GM13977 (cell line): ENCODE data around the gene RIMBP2.

Experiments used
- DNase-seq: peaks from one replicate; pipeline ENCODE4 v3.0.0; 2012; ENCODE audit warnings: low spot score
- in situ Hi-C: fragments of 300-500 bp; cut with MboI; formaldehyde crosslinking; loops from one replicate; pipeline ENCODE4 v1.12.0; 2022; ENCODE audit warnings: low sequenced_read_pairs, low pct_unique_long_range_greater_than_20kb, mixed read lengths, inconsistent platforms; ENCODE audit not compliant: unreplicated experiment
- TF ChIP-seq, protein P1 (sequence below): IDR thresholded peaks from 2 replicates; pipeline ENCODE4 v1.5.1; 2012; ENCODE audit warnings: mild to moderate bottlenecking, control low read depth; ENCODE audit not compliant: insufficient read depth; ENCODE audit errors: extremely low read depth, missing control alignments

The RIMBP2 gene

DNA sequence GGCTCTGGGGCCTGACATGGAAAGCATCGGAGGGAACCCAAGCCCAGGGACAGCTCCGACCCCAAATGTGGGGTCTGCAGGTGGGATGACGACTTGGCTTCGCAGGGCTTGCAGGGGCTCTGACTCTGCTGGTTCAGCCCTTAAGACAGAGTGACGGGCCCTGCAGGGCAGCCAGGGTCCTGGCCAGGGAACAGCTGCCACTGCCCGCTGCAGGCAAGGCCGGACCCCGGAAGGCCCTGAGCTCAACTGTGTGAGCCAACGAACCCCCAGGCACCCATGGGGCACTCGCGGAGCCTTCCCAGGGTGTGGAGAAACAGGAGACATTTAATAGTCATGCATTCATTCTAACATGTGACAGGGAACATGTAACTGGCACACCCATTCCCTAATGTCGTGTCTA lies 257.8 kb downstream of the RIMBP2 start:
- no peak for DNase-seq
- TF ChIP-seq, protein P1, sequence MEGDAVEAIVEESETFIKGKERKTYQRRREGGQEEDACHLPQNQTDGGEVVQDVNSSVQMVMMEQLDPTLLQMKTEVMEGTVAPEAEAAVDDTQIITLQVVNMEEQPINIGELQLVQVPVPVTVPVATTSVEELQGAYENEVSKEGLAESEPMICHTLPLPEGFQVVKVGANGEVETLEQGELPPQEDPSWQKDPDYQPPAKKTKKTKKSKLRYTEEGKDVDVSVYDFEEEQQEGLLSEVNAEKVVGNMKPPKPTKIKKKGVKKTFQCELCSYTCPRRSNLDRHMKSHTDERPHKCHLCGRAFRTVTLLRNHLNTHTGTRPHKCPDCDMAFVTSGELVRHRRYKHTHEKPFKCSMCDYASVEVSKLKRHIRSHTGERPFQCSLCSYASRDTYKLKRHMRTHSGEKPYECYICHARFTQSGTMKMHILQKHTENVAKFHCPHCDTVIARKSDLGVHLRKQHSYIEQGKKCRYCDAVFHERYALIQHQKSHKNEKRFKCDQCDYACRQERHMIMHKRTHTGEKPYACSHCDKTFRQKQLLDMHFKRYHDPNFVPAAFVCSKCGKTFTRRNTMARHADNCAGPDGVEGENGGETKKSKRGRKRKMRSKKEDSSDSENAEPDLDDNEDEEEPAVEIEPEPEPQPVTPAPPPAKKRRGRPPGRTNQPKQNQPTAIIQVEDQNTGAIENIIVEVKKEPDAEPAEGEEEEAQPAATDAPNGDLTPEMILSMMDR: no peak
- in situ Hi-C loops: no loop called here

DNA sequence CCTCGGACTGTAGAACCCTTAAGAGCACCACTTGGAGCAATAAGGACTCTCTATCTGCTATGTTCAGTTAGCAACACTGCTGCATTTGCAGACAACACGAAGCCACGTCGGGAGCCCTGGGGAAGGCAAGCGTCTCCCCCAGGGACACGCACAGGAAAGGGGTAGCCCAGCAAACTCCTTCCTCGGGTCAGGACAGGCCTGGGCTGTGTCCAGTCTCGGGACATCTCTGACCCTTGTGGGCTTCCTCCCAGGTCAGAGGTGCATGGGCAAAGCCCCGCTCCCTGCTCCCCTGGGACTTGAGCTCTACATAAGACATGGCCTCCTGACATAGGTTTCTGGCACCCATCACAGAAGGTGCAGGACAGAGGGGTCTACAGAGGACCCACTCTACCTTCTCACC lies 258.9 kb downstream of the RIMBP2 start:
- TF ChIP-seq, protein P1: no peak
- in situ Hi-C loops: no loop called here
- no peak for DNase-seq

DNA sequence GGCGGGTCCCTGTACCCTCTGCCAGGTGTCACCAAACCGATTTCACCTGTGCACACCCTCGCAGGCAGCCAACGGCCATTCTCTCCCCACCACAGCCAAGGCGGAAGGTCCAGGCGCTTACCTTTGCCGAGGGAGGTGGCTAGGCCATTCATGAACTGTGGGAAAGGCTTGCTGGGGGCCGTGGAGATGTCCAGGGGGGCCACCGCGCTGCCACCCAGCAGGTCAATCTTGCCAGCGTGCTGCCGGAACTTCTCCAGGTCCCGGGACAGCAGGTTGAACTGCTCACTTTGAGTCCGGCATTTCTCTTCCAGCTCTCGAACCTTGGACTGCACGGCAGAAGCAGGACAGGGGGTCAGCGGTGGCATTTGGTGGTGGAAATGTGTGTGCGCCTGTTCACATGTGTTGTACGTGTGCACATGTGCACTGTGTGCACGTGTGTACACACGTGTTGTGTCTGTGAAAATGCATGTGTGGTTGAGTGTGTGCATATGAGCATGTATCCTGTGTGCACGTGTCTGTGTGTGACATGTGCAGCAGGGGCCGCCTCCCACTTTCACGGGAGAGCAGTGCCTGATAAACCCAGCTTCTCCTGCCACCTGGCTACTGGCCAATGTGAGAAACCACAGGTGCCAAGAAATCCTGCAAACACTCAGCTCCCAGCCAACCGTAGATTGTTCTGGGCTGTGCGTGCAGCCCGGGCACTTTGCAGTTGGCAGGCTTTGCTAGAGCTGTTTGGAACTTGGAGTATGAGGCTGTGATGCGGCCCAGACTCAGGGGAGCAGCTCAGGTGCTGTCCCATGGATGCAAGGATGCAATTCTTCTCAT lies 259.5 kb downstream of the RIMBP2 start:
- TF ChIP-seq, protein P1: no peak
- DNase-seq: no peak
- in situ Hi-C loops: no loop called here

DNA sequence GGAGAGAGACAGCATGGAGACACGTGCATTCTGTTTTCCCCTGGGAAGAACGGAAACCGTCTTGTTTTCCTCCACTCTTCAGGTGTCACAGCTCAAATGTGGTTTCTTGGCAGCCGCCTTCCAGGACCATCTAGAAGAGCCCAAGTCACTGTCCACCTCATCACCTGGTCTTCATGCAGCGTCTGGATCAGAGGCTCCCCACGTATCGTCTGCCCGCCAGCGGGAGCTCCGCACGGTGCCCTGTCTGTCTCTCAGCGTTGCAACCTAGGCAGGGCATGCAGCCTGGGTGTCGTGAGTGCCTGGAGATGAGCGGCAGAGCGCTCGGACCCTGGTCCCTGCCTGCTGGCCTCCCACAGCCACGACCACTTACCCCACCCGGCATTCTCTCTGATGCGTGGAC lies 260.9 kb downstream of the RIMBP2 start:
- in situ Hi-C loops: no loop called here
- no peak for DNase-seq
- TF ChIP-seq, protein P1: no peak

DNA sequence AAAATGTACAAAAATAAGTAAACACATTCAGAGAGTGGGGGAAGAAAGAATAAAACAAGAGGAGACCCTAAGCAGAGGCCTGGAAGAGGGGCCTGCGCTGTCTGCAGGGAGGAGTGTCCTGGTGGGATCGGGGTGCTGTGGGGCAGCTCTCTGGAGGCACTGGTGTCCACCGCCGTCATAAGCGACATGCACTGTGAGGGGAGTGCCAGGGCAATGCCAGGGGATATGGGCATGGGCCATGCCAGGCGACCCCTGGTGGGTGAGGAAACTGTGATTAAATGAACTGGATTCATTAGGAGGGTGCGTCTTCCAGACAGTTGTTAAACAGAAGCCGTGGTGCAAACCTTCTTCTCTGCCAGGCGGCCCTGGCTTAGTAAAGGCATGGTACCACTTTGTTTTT lies 261.8 kb downstream of the RIMBP2 start:
- in situ Hi-C loops: no loop called here
- no peak for DNase-seq
- TF ChIP-seq, protein P1: no peak

DNA sequence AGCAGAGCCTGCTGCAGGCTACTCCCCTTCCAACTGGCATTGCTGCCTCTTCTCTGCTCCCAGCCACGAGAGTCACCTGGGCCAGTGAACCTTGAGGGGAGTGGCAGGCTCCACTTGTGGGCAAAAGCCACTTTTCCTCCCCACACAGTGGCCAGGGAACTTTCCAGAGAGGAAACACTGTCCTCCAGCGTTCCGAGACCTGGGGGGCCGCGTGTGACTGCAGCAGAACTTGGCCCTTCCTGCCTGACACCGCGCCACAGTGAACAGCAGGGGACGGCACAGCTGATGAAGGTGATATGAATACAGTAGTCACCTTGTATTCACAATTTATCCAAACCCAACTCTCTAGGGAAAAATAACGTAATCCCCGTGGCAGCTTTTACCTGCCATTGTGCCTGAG lies 263.6 kb downstream of the RIMBP2 start:
- in situ Hi-C loops: no loop called here
- DNase-seq: no peak
- TF ChIP-seq, protein P1: no peak
